SKM-1 treated with dmso at 0.1 percent for 144 hours (cell line): ENCODE results near the gene RMND1.
A peak's percentile ranks its signal among the peaks of the same experiment; 100 is the strongest.
"Not testable (repeated sequence)": the region's sequence is repeated elsewhere in the genome, so short reads cannot be mapped to it uniquely, and the experiment has no call there.

Experiments used
- DNase-seq: peaks from one replicate; lab custom pipeline; 2025; ENCODE audit not compliant: unreplicated experiment; lab: John Stamatoyannopoulos, UW

RMND1 gene

GRCh38 chr6:151451950-151452749, at the start of gene RMND1:
RMND1 (minus strand) TSS chr6:151452126; CDS start chr6:151445811, 6,315 bp downstream.
- peak; percentile 99 for DNase-seq

- DNase-seq = no peak
Measured at GRCh38 chr6:151499551-151499950, 47.6 kb upstream of the RMND1 start.

DNA sequence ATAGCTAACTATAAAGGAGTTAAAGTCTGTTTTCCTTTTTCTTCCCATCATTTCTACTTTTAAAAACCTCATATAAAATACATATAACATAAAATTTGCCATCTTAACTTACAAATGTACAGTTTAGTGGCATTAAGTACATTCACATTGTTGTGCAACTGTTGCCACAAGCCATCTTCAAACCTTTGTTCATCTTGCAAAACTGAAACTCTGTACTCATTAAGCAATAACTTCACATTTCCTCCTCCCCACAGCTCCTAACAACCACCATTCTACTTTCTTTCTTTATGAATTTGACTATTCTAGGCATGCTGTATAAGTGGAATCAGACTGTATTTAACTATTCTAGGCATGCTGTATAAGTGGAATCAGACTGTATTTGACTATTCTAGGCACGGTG, 46.4 kb upstream of the RMND1 start:
- peak; percentile 90 for DNase-seq

DNA sequence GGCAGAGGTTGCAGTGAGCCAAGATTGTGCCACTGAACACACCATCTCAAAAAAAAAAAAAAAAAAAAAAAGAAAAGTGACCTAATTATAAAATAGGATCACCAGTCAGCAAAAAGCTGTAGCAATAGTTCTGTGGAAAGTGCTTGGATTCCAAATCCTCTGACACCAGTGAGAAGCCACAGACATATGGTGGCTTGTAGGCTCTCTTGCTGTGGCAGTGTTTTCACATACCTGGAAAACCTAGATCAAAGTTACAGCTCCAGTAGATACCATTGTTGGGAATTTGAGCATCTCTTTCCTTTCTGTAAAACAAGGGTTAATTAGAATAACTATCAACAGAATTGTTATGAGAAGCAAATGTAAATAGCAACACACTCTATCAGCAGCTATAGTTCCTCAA, 46.0 kb upstream of the RMND1 start:
- peak; percentile 71 for DNase-seq

DNA sequence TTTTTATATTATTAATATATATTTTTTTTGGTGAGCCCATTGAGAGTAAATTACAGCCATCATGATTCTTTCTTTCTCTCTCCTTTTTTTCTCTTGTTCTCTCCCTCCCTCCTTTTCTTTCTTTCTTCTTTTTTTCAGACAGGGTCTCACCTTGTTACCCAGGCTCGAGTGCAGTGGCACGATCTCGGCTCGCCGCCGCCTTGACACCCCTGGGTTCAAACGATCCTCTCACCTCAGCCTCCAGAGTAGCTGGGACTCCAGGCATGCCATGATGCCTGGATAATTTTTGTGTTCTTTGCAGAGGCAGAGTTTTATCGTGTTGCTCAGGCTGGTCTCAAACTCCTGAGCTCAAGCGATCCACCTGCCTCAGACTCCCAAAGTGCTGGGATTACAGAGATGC, 43.5 kb upstream of the RMND1 start:
- DNase-seq = no peak

DNA sequence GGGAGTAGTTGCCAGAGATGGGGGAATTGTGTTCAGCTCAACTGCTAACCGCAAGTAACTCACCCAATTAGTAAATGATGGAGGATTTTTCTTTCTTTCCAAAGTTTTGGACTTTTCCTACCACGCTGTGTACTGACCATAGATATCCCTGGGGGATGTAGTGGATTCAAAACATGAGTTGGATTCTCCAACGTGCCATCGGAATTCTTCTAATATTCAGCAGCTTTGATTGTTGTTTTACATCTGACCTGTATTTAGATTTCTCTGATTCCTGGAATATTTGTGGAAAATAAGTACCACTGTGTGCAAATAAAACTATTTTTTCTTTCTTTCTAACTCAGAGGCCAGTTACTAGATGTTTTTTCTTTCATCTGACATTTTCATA, 43.0 kb upstream of the RMND1 start:
- no peak for DNase-seq

GRCh38 chr6:151494235-151494935, 42.5 kb upstream of the RMND1 start:
- no peak for DNase-seq

DNA sequence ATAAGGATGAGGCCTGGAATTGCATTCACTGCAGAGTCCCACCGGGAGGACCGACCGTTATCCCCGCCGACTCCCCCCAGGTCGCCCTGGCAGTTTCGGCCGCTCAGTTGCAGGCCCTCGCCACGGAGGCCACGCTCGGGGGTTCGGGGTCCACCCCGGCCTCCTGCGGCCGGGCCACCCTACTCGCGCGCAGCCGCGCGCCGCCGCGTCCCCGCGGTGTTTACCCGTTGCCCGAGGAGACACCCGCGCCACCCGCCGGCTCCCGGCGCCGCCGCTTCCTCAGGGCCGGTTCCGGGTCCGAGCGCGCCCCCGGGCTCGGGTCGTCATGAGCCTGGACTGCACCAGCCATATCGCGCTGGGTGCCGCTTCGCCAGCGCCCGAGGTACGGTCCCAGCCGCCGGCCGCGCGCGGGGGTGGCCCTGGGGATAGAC, 41.9 kb upstream of the RMND1 start, which contains the start of gene CCDC170:
TSS of gene CCDC170 (plus strand) at position 214 of the 431 bp plus-strand sequence. CDS start at position 326, 112 bp downstream.
- no peak for DNase-seq

GRCh38 chr6:151493161-151493803, 41.4 kb upstream of the RMND1 start:
- no peak for DNase-seq

DNA sequence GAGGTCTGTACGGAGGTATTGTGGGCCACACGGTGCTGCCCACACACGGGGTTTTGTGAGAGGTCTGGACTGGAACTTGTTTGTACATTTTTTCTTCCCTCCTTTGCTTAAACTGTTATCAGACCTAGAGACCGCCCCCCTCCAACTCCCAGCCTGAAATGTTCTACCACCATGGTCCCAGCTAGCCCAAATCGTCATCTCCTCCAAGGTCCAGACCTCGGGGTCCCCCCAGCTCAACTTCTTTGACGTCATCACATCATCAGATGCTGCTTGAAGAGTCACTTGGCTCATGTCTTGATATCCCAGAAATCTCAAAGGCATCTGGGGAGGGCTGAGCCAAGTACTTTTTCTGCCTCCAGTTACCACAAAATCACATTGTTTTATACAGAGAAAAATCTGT, 39.1 kb upstream of the RMND1 start:
- no peak for DNase-seq

DNA sequence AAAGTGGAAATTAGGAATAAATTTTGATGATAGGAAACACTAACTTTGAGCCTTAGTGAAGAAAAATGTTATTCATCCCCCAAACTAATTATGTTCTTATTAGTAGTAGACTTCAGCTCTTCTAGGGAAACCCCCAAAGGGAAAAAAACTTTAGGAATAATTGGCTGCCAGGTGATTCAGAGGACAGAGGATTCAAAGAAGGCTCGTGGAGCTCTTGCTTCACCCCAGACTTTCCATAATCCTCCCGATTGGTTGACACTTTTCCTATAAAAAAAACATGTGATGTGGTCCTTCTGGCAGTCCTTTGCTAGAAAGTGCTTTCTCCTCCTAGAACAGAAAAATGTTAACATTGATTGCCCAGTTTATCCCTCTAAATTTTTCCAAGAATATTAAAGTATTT, 36.3 kb upstream of the RMND1 start:
- no peak for DNase-seq

- DNase-seq = no peak
Measured at GRCh38 chr6:151483994-151484393, 32.1 kb upstream of the RMND1 start.

DNA sequence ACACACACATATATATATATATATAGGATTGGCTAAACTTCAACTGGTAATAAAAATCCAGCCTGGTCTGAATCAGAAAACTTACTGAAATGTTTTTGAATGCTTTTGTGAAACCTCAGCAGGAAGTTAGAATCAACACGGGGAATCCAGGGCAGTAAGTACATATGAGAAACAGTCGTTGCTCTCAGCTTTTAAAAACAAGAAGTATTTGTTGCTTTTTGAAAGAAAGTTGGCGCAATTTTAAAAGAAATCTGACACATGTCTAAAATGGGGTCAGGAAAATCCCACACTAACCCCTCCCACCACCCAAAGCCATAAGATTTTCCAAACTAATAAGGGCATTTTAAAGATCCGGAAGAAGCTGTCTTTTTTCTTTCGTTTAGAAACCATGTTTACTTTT, 30.4 kb upstream of the RMND1 start:
- DNase-seq = peak; percentile 35

DNA sequence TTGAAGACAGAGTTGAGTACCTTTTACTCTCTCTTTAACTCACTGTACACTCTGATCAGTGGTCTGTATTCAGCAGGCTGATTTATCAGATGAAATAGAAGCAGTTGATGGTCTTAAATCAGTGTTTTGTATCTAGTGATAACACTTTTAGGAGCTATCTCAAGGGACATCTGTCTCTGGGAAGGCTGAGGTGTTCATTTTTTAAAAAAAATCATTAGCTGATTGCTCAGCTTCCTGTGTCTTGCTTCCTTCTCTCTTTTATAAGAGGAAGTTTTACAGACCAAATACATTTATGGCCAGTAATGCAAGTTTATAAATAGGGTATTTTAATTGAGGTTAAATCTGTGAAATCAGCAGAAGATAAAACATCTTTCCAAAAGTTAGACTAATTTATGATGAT, 29.9 kb upstream of the RMND1 start:
- DNase-seq = peak; percentile 42

GRCh38 chr6:151478670-151479069, 26.7 kb upstream of the RMND1 start:
- no peak for DNase-seq

DNA sequence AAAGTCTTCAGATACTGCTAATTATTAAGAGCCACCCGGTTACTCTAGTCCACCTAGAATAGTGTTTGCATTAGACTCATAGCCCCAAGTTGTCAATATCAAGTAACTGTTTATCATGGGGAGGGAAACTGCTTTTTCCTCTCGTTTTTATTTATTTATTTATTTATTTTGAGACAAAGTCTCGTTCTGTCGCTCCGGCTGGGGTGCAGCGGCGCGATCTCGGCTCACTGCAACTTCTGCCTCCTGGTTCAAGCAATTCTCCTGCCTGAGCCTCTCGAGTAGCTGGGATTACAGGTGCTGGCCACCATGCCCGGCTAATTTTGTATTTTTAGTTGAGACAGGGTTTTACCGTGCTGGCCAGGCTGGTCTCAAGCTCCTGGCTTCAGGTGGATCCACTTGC, 25.8 kb upstream of the RMND1 start:
- DNase-seq = no peak

- DNase-seq = peak; percentile 43
Measured at GRCh38 chr6:151475653-151476523, 24.0 kb upstream of the RMND1 start.

GRCh38 chr6:151464702-151465101, 12.8 kb upstream of the RMND1 start:
- no peak for DNase-seq

DNA sequence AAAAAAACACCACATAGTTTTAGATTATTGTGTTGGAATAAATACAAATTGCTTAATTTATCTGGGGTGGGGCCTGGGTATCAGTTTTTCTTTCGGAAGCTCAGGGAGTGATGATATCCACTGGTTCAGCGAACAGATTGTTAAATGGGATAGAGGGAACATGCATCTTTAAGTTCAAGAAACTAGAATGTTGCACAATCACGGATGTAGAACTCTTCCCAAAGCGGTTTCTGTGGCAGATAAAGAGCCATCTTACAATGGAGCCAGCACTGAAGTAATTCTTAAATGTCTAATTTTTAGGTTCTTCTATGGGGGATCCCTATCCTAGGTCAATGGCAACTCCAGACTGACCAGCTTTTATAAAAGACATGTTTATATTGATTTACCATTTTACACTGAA, 9.7 kb upstream of the RMND1 start:
- no peak for DNase-seq

DNA sequence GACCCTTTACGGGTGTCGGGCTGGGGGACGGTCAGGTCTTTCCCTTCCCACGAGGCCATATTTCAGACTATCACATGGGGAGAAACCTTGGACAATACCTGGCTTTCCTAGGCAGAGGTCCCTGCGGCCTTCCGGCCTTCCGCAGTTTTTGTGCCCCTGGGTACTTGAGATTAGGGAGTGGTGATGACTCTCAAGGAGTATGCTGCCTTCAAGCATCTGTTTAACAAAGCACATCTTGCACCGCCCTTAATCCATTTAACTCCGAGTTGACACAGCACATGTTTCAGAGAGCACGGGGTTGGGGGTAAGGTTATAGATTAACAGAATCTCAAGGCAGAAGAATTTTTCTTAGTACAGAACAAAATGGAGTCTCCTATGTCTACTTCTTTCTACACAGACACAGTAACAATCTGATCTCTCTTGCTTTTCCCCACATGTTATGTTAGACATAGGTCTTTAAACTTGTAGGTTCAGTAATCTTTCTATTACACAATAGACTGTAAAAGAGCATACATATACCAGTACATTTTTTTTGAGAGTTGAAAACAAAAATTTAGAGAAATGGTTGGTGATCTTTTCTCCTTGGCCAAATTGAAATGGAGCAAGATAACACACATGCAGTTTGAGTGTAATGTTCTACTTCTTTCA, 3.9 kb upstream of the RMND1 start:
- DNase-seq = not testable (repeated sequence)
